GM18502 (cell line): Measurements from ENCODE around the gene PREX1.

ENCODE experiments used
- ATAC-seq: cut with Tn5 transposase; IDR thresholded peaks from one replicate; pipeline ENCODE4 v1.9.1; 2021; ENCODE audit warnings: mild to moderate bottlenecking; ENCODE audit not compliant: unreplicated experiment, poor library complexity

The PREX1 gene

DNA sequence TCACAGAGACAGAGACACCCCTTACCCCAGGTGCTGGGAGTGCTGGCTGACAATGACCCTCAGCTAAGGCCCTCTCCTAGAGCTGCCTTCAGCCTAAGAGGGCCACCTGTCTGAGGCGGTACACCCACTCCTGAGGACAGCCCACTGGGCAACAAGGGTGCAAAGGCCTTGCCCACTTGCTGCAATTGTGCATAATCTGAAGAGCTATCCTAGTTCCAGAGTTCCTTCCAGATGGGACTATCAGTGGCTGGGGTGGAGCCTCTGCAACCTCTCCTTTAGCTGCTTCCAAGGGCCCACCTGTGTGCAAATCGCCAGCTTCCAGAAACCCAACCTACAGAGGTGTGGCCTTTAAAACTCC, 87.5 kb downstream of the PREX1 start:
- no peak for ATAC-seq

GRCh38 chr20:48739395-48740291, 88.2 kb downstream of the PREX1 start:
- ATAC-seq: no peak

DNA sequence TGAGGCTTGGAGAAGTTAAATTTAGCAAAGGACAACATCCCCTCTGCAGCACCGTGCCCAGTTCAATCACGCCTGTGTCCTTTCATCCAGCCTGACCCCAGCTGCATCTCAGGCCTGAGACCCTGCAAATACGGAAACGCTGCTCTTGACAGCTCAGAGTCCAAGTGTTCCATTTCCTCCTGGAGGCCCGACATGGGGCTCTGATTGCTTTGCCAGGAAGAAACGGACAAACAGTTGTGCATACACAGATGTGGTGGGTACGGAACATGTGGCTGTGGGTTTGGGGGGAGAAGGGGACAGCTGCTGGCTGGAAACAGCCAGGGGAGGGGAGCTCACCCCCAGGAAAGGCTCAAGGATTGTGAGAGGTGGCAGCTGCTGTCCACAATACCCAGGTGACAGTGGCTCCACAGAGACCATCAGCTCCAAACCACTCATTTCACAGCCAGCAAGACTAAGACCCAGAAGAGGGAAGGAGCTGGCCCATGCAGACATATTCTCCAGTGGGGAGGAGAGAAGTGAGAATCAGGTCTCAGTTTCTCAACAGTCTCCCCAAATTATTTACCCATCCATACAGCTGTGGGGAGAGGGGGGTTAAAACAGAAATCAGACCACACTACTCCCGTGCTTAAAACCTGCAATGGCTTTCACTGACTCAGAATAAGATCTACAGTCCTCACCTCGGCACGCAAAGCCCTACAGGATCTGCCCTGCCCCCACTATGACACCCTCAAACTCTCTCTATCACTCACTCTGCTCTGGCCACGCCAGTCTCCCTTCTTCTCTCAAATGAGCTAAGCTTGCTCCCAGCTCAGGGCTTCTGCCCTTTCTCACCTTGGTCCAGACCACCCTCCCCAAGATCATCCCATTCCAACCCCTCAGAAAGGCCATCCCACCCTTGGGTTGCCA, 89.1 kb downstream of the PREX1 start:
- peak; percentile 71 for ATAC-seq

- ATAC-seq: no peak
Measured at GRCh38 chr20:48738094-48738398, 89.8 kb downstream of the PREX1 start.

- ATAC-seq: no peak
Measured at GRCh38 chr20:48737434-48738093, 90.2 kb downstream of the PREX1 start.

GRCh38 chr20:48736636-48737035, 91.2 kb downstream of the PREX1 start:
- ATAC-seq: no peak

DNA sequence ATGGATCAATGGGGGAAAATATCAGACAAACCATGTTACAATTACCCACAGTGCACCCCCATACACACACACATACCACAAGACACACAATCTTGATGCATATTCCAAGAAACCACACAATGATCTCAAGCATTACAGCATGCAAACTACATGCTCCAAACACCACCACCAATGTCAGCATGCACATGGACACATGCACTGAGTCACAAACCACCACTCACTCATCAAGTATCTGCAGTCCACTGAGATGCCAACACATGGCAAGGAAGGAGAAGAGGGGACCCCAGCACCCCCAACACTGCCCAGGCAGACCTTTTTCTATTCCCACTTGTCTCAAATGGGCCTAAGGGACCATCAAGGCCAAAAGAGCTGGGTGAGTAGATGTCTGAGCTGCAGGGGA, 91.6 kb downstream of the PREX1 start:
- ATAC-seq: no peak

DNA sequence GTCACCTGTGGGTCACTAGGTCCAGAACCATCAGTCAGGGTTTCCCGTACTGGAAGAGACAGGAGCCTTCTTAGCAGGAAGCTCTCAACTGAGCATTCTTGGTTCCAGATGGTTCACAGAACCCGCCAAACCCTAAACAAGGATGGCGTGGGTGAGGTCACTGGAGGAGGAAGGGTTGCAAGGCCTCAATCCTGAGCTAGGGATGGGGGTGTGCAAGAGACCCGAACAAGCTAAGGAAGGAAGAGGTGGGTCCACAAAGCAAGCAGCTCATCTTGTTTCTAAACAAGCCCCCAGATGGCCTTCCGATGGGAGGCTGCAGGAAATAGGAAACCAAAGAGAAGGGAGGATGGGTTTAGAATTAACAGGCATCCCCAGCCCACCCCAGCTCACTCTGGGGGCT, 92.7 kb downstream of the PREX1 start:
- no peak for ATAC-seq

DNA sequence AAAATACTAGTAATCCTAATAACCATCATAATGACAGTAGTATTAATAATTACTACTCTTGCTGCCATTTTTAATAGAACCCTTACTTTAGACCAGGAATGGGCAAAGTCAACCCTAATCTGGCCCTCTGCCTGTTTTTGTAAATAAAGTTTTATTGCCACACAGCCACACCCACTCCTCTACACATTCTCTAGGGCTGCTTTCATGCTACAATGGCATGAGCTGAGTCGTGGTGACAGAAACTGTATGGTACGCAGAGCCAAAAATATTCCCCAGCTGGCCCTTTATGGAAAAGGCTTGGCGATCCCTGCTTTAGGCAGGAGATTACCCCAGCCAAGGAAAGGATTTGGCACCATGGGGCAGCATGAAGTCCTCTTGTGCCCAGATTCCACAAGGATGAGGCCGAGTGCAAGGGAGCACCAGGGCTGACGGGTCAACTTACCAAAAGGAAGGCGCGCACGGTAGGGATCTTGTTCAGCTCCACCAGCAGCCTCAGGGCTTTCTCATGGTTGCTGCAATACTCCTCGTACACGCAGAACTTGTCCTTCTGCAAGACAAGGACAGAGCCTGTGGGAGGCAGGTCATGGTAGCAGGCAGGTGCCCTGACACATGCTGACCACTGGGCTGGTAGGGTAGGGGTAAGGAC, 93.6 kb downstream of the PREX1 start:
- no peak for ATAC-seq

GRCh38 chr20:48733296-48733790, 94.5 kb downstream of the PREX1 start:
- no peak for ATAC-seq

- no peak for ATAC-seq
Measured at GRCh38 chr20:48732081-48732829, 95.5 kb downstream of the PREX1 start.

DNA sequence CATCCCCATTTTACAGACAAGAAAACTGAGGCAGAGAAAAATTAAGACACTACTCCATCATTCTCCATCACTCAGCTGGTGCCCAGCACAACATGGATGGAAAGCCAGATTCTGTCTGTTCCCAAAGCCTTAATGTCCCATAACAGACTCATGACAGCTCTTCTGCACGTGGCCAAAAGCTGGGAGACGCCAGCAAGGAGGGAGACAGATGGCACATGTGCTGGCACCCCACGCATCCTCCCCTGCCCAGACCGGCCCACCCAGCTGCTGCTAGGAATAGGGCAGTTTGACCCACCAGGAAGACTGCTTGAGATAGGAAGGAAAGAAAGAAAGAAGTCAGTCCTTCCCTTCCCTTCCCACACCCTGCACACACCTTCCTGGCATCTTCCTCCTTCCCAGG, 96.3 kb downstream of the PREX1 start:
- ATAC-seq: no peak

DNA sequence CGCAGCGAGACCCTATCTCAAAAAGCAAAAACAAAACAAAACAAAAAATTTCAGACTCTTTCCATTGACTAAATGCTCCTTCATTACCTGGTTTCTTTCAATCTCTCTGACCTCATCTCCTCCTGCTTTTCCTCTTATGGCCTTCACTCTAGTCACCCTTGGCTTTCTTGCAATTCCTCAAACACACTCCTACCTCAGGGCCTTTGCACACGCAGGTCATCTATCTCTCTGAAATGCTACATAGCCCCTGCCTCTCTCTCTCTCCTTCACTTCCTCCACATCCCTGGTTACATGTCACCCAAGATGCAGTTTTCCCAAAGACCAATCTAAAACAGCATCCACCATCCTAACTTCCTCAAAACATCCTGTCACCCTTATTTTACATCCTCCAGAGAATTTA, 96.8 kb downstream of the PREX1 start:
- ATAC-seq: no peak

DNA sequence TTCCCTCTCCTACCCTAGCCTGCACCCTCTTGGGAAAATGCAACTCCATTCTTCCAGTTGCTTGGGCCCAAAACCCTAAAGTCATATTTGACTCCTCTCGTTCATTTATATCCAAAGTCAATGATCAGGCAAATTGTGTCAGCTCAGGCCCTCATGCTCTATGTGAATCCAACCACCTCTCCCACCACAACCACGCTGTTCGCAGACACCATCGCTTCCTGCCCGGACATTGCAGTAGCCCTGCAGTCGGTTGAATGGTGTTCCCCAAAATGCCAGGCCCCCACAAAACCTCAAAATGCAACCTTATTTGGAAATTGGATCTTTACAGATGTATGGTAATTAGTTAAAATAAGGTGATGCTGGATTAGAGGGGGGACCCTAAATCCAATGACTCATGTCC, 98.3 kb downstream of the PREX1 start:
- no peak for ATAC-seq

DNA sequence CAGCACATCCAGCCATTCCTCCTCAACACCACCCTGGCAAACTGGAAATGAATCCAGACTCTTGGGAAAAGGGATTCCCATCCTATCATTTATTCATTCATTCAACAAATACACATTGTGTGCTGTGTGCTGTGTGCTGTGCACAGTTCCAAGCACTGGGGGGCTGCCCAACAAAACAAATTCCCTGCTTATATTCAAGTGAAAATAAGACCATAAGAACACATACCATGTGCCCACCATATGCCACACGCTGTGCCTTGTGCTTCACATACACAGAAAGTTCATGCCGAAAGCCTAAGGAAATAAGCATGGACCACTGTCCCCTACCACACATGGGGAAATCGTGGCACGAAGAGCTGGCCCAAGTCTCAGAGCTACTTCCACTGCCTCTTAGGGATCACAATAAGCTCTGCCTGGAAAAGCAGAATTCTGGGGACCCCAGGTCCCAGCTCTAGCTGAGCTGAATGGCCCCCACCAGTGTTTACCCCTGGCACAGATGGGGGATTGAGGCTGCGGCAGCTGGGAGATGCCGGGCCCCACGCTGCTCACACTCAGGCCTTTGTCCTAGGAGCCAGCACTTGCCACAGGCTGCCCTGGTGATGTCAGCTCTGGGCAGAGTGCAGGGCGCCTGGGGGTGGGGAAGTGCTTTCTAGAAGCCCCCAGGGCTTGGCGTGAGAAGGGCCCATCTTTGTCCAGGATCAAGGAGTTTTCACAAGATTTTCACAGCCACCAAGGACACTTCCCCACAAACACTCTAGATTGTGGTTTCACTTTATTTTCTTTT, 99.6 kb downstream of the PREX1 start:
- ATAC-seq: no peak

DNA sequence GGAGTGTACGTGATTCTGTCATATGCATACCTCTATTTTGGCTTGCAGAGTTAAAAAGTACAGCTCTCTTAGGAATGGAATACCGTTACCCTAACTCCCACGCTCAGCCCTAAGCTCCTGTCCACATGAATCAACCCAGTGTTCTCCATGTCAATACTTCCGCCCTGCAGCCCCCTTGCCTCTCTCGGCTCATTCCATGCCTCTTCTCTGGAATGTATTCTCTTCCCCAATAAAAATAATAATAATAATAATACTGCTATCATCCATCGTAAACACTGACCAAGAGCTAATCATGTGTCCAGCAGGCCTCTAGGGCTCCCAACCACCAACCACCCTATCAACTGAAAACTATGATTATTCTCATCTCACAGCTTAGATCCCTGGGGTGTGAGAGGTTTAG, 100.6 kb downstream of the PREX1 start:
- no peak for ATAC-seq

DNA sequence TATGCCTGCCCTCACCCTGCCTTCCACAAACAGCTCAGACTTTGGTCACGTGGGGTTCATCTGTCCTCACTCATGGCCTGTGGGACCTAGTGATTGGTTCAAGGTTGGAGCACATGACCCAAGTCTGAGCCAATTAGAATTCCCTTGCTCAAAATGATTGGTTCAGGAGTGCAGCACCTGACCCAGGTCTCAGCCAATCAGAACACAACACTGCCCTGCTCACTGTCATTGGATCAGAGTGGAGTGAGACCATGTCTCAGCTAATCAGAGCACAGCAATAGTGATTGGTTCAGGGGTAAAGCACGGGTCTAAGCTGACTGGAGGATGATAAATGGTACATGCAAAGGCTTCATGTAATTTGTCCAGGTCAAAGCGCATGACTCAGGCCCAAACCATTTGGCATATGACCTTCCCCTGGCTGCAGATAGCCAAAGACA, 102.2 kb downstream of the PREX1 start:
- ATAC-seq: no peak

DNA sequence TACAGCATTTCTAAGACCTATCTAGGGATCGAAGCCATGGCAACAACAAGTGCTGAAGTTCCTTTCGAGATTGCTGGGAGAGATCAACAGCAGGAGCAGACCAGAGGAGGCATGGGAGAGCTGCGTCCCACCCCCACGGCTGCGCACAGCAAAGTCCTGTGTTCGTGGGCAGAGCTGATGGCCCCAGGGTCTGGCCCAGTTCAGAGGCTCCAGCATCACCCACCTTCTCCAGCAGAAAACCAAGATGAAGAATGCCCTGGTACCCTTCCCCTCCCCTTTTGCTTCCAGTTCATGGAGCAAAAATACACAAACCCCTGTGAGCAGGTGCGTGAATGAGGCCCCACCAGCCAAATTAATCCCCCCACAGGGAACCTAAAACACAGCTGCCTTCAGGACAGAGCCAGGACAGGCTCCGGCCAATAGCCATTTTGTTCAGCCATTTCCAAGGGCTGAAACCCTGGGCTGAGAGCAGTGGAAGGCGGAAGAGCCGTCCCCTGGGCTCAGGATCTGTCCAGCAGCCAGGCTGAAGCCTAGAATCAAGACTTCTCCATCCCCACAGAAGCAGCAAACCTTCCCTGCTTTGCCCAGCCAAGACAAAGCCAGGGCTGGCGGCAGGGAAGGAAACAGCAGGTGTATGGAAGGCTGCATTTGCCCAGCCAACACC, 102.8 kb downstream of the PREX1 start:
- no peak for ATAC-seq
